Karpas-422 (cell line): ENCODE measurements around the gene MYO9B. TPM values are rescaled to one million over a fixed set of nuclear protein-coding genes. Genes with fewer than 3 reads are reported as not detected.
"Not testable (repeated sequence)": the region's sequence is repeated elsewhere in the genome, so short reads cannot be mapped to it uniquely, and the experiment has no call there.

Experiments used
- DNase-seq: peaks from one replicate; pipeline ENCODE4 v3.0.0-alpha.2; 2015
- H2AFZ ChIP-seq: fragments of 200-600 bp; sonication (generic); 2 replicates; pipeline ENCODE4 v1.6.1; 2014; ENCODE audit warnings: antibody characterized with exemption, low read length, mixed read lengths
- H3K27ac ChIP-seq: fragments of 200-600 bp; sonication (generic); 2 replicates; pipeline ENCODE4 v1.5.1; 2014; ENCODE audit warnings: mild to moderate bottlenecking, low read length, moderate library complexity
- H3K27me3 ChIP-seq: fragments of 200-600 bp; sonication (generic); 2 replicates; pipeline ENCODE4 v1.6.1; 2014; ENCODE audit warnings: low read length, mixed read lengths
- H3K36me3 ChIP-seq: fragments of 200-600 bp; sonication (generic); 2 replicates; pipeline ENCODE4 v1.6.1; 2014; ENCODE audit warnings: low read length, mixed read lengths; ENCODE audit not compliant: insufficient read depth
- H3K4me1 ChIP-seq: fragments of 200-600 bp; sonication (generic); 2 replicates; pipeline ENCODE4 v1.6.1; 2014; ENCODE audit warnings: mild to moderate bottlenecking, low read length, mixed read lengths
- H3K4me2 ChIP-seq: fragments of 200-600 bp; sonication (generic); 2 replicates; pipeline ENCODE4 v1.6.1; 2014; ENCODE audit warnings: low read length, low read depth, mild to moderate bottlenecking; ENCODE audit not compliant: poor library complexity, severe bottlenecking
- H3K4me3 ChIP-seq: fragments of 200-600 bp; sonication (generic); 2 replicates; pipeline ENCODE4 v1.5.1; 2014; ENCODE audit warnings: mild to moderate bottlenecking, antibody characterized with exemption, low read length, mixed read lengths
- H3K79me2 ChIP-seq: fragments of 200-600 bp; sonication (generic); 2 replicates; pipeline ENCODE4 v1.6.1; 2014; ENCODE audit warnings: mild to moderate bottlenecking, low read length, mixed read lengths
- H3K9ac ChIP-seq: fragments of 200-600 bp; sonication (generic); 2 replicates; pipeline ENCODE4 v1.6.0; 2014; ENCODE audit warnings: low read length
- H3K9me2 ChIP-seq: fragments of 200-600 bp; sonication (generic), shearing (Covaris generic); replicated peaks from 2 replicates; pipeline ENCODE4 v1.6.0; 2014; ENCODE audit warnings: mild to moderate bottlenecking, low read length, moderate library complexity; ENCODE audit not compliant: insufficient read depth
- H3K9me3 ChIP-seq: fragments of 300-700, 200-600 bp; sonication (generic); 2 replicates; pipeline ENCODE4 v1.6.1; 2014; ENCODE audit warnings: low read length, mixed read lengths
- H4K20me1 ChIP-seq: fragments of 200-600 bp; sonication (generic); 2 replicates; pipeline ENCODE4 v1.6.1; 2014; ENCODE audit warnings: mild to moderate bottlenecking, antibody characterized with exemption, low read length, low read depth; ENCODE audit not compliant: insufficient read depth
- total RNA-seq: library from RNA; depleted of rRNA; stranded (reverse); fragments of >200 nt; shearing (Covaris generic); gene quantifications from 2 replicates; pipeline ENCODE4 v1.2.3, GENCODE V29; 2014; ENCODE audit warnings: low replicate concordance

Gene MYO9B
- total RNA-seq, 1 experiment from 2014 or later = 80.1 TPM

GRCh38 chr19:17101686-17102628 is 26.4 kb downstream of the MYO9B start:
- no peak overlapping the region for H3K9ac ChIP-seq
- no peak for DNase-seq
- no peaks in the 10 kb centered on the region for H3K9me2 ChIP-seq
- 0 out of 2 replicates have a peak, but pooled peaks cover 7% of the 10 kb centered on the region for H4K20me1 ChIP-seq
- H3K4me2 ChIP-seq = no peak overlapping the region
- H3K9me3 ChIP-seq = no peaks in the 10 kb centered on the region
- no peak overlapping the region for H3K27ac ChIP-seq
- H3K79me2 ChIP-seq = peaks cover 85% of the 10 kb centered on the region
- H3K4me3 ChIP-seq = no peak overlapping the region
- H3K4me1 ChIP-seq = peaks cover 41% of the 10 kb centered on the region
- peaks cover 8% of the 10 kb centered on the region; the same call in 1 of the 2 replicates for H3K36me3 ChIP-seq
- H2AFZ ChIP-seq = no peak overlapping the region
- no peaks in the 10 kb centered on the region for H3K27me3 ChIP-seq

GRCh38 chr19:17103177-17103576 is 27.6 kb downstream of the MYO9B start:
- Histone ChIP-seq H3K9ac (no peak overlapping the region), H3K4me2 (no peak overlapping the region), H2AFZ (no peak overlapping the region), H3K9me3 (no peaks in the 10 kb centered on the region), H3K4me1 (peaks cover 53% of the 10 kb centered on the region), H3K27me3 (no peaks in the 10 kb centered on the region), H3K4me3 (no peak overlapping the region), H3K36me3 (peaks cover 8% of the 10 kb centered on the region; the same call in 1 of the 2 replicates), H3K27ac (peak overlapping the region; percentile 96), H3K79me2 (peaks cover 73% of the 10 kb centered on the region), H4K20me1 (no peaks in the 10 kb centered on the region), H3K9me2 (no peaks in the 10 kb centered on the region)
- peak; percentile 55 for DNase-seq

- peaks cover 3% of the 10 kb centered on the region; the same call in 1 of the 2 replicates for H3K36me3 ChIP-seq
- H3K27ac ChIP-seq = peak overlapping the region; percentile 96
- H4K20me1 ChIP-seq = no peaks in the 10 kb centered on the region
- DNase-seq = no peak
- no peaks in the 10 kb centered on the region for H3K27me3 ChIP-seq
- H3K4me2 ChIP-seq = peak overlapping the region; percentile 62
- H3K4me1 ChIP-seq = peaks cover 67% of the 10 kb centered on the region
- H3K79me2 ChIP-seq = peaks cover 68% of the 10 kb centered on the region
- H3K9me3 ChIP-seq = no peaks in the 10 kb centered on the region
- H3K9me2 ChIP-seq = no peaks in the 10 kb centered on the region
- H3K9ac ChIP-seq = peak overlapping the region; percentile 54
- no peak overlapping the region for H2AFZ ChIP-seq
- peak overlapping the region; percentile 43; the same call in 1 of the 2 replicates for H3K4me3 ChIP-seq
Observed at GRCh38 chr19:17104679-17105078, 29.1 kb downstream of the MYO9B start.

GRCh38 chr19:17105556-17105955 is 30.0 kb downstream of the MYO9B start:
- peaks cover 70% of the 10 kb centered on the region for H3K79me2 ChIP-seq
- no peaks in the 10 kb centered on the region for H3K27me3 ChIP-seq
- peak overlapping the region; percentile 62 for H3K4me2 ChIP-seq
- peak overlapping the region; percentile 96 for H3K27ac ChIP-seq
- H4K20me1 ChIP-seq = no peaks in the 10 kb centered on the region
- H3K36me3 ChIP-seq = peaks cover 1% of the 10 kb centered on the region
- peak; percentile 68 for DNase-seq
- peak overlapping the region; percentile 43; the same call in 1 of the 2 replicates for H3K4me3 ChIP-seq
- H3K9me2 ChIP-seq = no peaks in the 10 kb centered on the region
- peaks cover 76% of the 10 kb centered on the region for H3K4me1 ChIP-seq
- no peaks in the 10 kb centered on the region for H3K9me3 ChIP-seq
- peak overlapping the region; percentile 54 for H3K9ac ChIP-seq
- no peak overlapping the region for H2AFZ ChIP-seq

- H3K9me2 ChIP-seq, H3K9me3 ChIP-seq, H2AFZ ChIP-seq, H3K27me3 ChIP-seq, H4K20me1 ChIP-seq, H3K36me3 ChIP-seq: not testable (repeated sequence)
- H3K4me2 ChIP-seq = peak overlapping the region; percentile 62
- peak overlapping the region; percentile 69 for H3K9ac ChIP-seq
- H3K4me1 ChIP-seq = peaks cover 81% of the 10 kb centered on the region
- peak; percentile 57 for DNase-seq
- peaks cover 70% of the 10 kb centered on the region for H3K79me2 ChIP-seq
- H3K27ac ChIP-seq = peak overlapping the region; percentile 96
- H3K4me3 ChIP-seq = peak overlapping the region; percentile 55
Observed at GRCh38 chr19:17106964-17107363, 31.4 kb downstream of the MYO9B start.

- no peaks in the 10 kb centered on the region for H3K27me3 ChIP-seq
- H3K36me3 ChIP-seq = peaks cover 10% of the 10 kb centered on the region; the same call in 1 of the 2 replicates
- no peaks in the 10 kb centered on the region for H3K9me2 ChIP-seq
- H3K9me3 ChIP-seq = no peaks in the 10 kb centered on the region
- H3K4me2 ChIP-seq = peak overlapping the region; percentile 62
- no peak overlapping the region for H2AFZ ChIP-seq
- peak overlapping the region; percentile 69 for H3K9ac ChIP-seq
- no peaks in the 10 kb centered on the region for H4K20me1 ChIP-seq
- H3K27ac ChIP-seq = peak overlapping the region; percentile 96
- peaks cover 71% of the 10 kb centered on the region for H3K79me2 ChIP-seq
- DNase-seq = peak; percentile 87
- H3K4me1 ChIP-seq = peaks cover 81% of the 10 kb centered on the region
- H3K4me3 ChIP-seq = peak overlapping the region; percentile 55
Observed at GRCh38 chr19:17107546-17108452, 32.2 kb downstream of the MYO9B start.

GRCh38 chr19:17108453-17108784 is 32.8 kb downstream of the MYO9B start:
- Histone ChIP-seq H3K9ac (peak overlapping the region; percentile 69), H3K4me2 (peak overlapping the region; percentile 62), H3K27me3 (no peaks in the 10 kb centered on the region), H3K36me3 (peaks cover 10% of the 10 kb centered on the region; the same call in 1 of the 2 replicates), H2AFZ (no peak overlapping the region), H4K20me1 (no peaks in the 10 kb centered on the region), H3K9me3 (no peaks in the 10 kb centered on the region), H3K27ac (peak overlapping the region; percentile 96), H3K9me2 (no peaks in the 10 kb centered on the region), H3K4me3 (peak overlapping the region; percentile 55), H3K79me2 (peaks cover 71% of the 10 kb centered on the region), H3K4me1 (peaks cover 76% of the 10 kb centered on the region)
- peak; percentile 94 for DNase-seq
